SIG-M5 treated with dmso at 0.1 percent for 504 hours (cell line): ENCODE measurements around the gene FBLN1.
"Not testable (repeated sequence)": the region's sequence is repeated elsewhere in the genome, so short reads cannot be mapped to it uniquely, and the experiment has no call there.

Source experiments
- DNase-seq: peaks from one replicate; lab custom pipeline; 2025; ENCODE audit not compliant: unreplicated experiment; lab: John Stamatoyannopoulos, UW

Gene FBLN1, protein sequence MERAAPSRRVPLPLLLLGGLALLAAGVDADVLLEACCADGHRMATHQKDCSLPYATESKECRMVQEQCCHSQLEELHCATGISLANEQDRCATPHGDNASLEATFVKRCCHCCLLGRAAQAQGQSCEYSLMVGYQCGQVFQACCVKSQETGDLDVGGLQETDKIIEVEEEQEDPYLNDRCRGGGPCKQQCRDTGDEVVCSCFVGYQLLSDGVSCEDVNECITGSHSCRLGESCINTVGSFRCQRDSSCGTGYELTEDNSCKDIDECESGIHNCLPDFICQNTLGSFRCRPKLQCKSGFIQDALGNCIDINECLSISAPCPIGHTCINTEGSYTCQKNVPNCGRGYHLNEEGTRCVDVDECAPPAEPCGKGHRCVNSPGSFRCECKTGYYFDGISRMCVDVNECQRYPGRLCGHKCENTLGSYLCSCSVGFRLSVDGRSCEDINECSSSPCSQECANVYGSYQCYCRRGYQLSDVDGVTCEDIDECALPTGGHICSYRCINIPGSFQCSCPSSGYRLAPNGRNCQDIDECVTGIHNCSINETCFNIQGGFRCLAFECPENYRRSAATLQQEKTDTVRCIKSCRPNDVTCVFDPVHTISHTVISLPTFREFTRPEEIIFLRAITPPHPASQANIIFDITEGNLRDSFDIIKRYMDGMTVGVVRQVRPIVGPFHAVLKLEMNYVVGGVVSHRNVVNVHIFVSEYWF

DNA sequence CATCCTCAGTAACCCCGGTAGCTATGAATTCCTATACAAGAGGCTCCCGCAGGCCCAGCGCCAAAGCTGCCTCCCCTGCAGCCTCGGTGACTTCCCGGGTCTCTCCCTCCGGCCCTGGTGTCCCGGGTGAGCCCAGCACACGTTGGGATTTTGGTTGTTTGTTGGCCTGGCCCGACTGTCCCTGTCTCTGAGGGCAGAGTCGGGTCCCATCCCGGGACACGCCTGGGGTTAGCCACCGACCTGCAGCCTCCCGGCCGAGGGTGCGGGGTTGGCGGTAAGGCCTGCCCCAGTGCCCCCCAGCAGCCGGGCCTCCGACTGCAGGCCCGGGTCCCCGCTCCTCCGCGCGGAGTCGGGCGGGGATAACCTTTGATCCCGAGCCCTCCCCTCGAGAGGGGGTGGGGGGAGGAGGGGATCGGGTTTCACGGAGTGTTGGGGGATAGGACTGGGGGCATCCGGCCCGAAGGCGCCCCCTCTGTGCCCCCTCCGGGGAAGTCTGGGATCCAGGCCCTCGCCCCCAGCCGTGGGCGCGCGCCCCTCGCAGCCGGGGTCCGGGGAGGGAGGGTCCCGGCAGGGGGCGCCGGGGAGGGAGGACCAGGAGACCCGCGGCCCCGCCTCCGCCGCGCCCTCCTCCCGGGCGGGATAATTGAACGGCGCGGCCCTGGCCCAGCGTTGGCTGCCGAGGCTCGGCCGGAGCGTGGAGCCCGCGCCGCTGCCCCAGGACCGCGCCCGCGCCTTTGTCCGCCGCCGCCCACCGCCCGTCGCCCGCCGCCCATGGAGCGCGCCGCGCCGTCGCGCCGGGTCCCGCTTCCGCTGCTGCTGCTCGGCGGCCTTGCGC is at the start of gene FBLN1:
Gene FBLN1, plus strand, starts transcription at position 669 of the 835 bp plus-strand sequence. Its CDS starts 103 bp downstream, at position 772.
- no peak for DNase-seq

DNA sequence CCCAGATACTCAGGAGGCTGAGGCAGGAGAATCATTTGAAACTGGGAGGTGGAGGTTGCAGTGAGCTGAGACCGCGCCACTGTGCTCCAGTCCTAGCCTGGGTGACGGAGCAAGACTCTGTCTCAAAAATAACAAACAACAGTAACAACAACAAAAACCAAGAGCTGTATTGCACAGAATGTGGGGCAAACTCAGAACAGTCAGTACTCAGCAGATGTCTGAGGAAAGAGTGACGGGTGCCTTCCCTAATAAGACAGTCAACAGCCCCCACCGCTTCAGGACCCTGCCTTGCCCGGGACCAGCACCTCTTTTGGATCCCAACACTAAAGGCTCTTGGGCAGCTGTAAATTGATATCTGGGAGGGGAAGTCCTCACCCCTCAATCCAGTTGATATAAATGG is 48.9 kb upstream of the FBLN1 start:
- no peak for DNase-seq

DNA sequence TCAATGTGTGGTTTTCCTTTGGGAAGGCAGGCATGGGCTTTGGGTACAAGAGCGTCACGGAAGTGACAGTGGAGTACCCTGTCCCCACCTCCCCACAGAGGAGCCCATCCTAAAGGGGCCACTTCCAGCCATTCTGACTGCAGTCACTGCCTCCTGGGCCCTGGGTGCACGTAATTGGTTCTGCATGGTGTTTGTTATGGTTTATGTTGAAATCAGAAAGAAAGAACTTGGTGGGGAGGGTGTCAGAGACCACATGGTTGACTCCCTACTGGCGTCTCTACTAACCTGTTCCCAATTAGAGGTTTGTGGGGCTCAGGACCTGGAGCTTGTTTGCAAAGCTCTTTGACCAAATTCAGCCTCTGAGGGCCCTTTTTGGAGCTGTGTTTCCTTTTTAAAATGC is 48.4 kb upstream of the FBLN1 start:
- DNase-seq, result no peak

DNA sequence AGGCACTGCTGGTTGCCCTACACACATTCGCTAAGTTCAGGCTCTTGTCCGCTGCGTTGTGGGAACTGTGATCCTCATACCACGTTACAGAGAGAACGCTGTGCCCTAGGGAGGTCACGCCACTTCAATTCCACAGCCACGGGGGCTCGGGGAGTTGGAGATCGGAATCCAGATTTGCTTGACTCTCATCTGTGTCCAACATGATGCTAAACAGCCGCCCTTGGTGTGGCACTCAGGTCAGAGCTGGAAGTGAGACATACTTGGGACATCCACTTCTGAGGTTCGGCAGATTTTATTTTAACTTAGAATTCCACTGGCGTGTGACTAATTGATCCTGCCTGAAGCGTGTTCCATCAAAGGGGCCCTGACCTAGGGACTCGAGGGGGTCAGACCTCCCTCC is 47.5 kb upstream of the FBLN1 start:
- DNase-seq, result no peak

DNA sequence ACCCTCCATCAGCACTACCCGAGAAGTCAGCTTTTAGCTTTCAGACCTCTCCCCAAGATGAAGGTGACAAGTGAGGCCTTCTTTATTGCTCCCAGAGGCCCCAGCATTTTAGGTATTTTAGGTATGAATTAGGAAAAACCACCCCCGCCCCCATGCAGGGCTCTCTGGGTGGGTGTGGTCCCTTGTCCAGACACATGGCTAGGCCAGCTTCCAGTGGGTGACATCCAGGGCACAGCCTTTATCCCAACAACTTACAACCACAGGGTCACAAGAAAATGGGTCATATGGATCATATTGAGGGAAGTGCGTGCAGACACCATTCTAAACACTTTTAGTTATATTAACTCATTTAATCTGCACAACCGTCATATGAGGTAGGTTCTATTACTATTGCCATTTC is 47.1 kb upstream of the FBLN1 start:
- no peak for DNase-seq

DNA sequence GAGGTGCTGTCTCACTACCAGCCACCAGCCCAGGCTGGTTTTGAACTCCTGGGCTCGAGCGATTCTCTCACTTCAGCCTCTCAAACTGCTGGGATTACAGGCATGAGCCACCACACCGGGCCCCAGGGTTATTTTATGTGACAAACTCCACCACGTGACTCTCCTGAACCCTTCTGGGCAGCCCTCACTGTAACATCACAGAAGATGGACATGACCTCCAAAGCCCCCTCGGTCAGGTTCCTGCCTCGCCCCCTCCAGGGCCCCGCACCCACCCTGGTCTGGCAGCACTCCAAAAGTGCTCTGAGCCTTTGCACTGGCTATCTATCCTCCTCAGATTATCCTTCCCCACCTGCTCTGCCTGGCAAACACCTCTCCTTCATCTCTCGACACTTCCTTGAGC is 45.9 kb upstream of the FBLN1 start:
- no peak for DNase-seq

DNA sequence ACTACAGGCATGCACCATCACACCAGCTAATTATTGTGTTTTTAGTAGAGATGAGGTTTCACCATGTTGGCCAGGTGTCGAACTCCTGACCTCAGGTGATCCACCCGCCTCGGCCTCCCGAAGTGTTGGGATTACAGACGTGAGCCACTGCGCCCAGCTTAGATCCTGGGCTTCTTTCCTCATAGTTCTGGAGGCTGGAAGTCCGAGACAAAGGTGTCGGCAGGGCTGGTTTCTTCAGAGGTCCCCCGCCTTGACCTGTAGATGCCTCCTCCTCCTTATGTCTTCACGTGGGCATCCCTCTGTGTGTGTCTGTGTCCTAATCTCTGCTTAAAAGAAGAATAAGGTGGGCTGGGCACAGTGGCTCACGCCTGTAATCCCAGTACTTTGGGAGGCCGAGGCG is 44.2 kb upstream of the FBLN1 start:
- DNase-seq, result no peak

DNA sequence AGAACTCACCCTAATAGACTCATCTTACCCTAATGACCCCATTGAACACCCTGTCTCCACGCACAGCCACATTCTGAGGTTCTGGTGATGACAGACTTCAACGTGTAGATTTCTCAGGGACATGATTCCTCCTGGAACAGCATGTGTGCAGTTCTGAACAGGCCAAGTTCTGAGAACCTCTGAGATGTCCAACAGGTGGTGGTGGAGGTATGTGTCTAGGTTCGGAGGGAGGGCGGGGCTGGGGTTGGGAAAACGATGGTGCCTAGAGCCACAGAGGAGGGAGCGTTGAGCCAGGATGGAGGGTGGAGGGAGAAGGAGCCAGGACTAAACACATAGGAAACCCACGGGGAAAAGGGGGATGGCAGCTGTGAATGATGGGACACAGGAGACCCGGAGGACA is 43.4 kb upstream of the FBLN1 start:
- DNase-seq, result no peak

DNA sequence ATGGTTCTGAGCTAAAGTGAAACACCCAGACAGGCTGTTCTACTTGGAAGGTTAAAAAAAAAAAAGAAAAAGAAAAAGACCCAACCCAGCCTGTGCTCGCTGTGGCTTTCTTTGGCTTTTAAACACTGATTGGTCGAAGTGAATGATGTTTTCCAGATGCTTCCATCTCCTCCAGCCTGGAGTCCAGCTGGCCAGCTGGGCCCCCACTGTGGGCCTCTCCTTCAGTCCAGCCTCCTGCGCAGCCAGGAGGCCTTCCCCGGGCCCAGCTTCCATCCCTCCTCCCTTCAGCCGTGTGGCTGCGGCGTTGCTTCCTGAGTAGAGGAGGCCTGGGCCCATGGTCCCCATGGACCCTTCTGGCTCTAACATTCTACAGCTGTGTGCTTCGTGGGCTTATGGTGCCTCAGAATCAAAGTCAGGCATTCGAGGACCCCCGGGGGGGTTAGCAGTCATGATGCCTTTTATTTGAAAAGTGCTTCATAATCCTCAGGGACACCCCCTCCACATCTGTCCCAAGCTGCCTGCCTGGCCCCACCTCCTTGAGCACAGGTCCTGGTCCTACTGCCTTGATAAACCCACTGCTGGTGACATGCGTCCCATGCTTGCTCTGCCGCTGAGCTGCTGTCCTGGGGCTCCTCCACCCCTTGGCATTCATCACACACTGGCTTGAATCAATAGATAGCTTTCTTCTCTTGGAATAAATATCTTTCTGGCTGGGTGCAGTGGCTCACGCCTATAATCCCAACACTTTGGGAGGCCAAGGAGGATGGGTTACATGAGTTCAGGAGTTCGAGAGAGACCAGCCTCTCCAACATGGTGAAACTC is 42.2 kb upstream of the FBLN1 start:
- no peak for DNase-seq

DNA sequence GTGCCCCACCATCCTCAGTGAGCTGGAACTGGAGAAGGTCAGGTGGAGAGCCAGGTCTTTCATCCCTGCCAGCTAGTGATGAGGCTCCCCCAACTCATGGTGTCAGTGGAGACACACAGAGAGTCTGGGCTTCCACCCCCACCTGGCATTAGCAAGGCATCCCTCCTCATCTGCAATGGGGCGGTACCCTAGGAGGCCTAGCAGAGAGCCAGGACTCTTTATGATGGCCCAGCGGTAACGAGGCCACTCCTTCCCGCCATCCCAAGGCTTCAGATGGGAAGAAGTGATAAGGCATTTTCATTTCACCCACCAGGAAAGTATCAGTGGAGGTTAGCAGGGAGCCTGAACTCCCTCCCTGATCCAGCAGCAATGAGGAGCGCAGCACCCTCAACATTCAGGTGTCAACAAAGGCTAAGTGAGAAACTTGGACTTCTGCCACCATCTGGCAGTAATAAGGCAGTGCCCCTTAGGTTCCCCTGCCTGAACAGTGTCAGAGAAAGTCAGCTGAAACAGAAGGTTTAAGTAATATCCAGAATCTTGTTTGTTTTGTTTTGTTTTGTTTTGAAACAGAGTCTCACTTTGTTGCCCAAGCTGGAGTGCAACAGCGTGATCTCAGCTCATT is 40.5 kb upstream of the FBLN1 start:
- DNase-seq, result no peak

DNA sequence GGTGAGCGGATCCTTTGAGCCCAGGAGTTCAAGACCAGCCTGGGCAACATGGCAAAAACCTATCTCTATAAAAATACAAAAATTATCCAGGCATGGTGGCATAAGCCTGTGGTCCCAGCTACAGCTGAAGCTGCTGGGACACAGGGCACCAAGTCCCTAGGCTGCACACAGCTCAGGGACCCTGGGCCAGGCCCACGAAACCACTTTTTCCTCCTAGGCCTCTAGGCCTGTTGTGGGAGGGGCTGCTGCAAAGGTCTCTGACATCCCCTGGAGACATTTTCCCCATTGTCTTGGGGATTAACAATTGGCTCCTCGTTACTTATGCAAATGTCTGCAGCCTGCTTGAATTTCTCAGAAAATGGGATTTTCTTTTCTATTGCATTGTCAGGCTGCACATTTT is 39.0 kb upstream of the FBLN1 start:
- not testable (repeated sequence) for DNase-seq

DNA sequence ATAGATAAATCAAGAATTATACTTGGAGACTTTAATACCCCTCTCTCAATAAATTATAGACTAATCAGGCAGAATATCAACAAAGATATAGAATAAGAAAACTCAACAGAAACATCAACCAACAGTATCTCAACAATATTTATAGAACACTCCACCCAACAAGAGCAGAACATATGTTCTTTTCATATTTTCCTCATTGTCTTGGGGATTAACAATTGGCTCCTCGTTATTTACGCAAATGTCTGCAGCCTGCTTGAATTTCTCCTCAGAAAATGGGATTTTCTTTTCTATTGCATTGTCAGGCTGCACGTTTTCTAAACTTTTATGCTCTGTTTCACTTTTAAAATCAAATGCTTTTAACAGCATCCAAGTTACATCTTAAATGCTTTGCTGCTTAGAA is 37.0 kb upstream of the FBLN1 start:
- DNase-seq, result no peak

DNA sequence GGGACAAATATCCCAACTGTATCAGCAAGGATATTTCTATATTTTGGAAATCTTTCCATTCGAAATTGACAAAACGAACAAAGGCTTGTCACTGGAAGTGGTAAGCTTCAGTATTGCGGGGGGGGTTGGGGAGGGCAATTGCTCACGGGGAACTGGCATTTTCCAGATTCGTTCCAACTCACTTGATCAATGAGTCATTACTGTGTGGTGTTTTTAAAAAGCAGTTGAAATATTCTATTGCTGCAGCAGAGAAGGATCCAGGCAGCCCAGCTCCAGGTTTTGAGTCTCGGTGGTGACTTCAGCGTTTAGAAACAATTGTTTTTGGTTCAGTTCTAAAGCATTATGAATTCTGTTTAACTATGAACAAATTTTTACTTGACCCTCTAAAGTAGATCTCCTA is 33.8 kb upstream of the FBLN1 start:
- no peak for DNase-seq

DNA sequence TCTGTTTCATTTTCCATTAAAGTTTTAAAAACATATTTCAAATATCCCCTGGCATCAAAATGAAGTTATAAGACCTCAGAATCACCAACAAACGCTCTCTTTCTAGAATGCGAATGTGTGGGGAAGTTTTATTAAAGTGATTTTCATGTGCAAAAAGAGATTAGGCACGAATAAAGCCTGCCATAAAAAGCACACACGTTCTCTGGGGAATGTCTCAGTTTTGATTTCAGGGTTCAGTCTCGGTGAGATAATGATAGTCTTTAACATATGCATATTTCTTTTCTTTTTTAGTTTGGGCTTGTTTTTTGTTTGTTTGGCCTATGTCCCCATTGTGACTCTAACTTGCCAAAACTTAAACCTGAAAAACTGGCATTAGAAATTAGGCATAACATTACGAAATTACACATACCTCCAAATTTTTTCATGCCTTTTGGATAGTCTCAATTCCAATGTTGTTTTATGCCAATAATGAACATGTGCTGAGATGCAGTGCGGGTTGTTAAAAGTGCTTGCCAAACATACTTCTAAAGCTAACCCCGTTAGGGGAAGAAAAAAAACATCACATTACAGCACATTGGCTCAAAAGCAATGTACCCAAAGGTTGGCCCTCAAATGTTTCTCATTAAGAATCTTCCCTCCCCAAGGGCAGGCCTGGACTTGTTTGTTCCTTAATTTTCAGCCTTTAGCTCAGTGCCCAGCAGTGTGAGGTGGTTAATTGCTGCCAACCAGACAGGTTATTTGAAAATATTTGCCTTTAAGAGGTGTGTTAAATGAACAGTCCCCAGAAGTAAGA is 33.2 kb upstream of the FBLN1 start:
- no peak for DNase-seq

DNA sequence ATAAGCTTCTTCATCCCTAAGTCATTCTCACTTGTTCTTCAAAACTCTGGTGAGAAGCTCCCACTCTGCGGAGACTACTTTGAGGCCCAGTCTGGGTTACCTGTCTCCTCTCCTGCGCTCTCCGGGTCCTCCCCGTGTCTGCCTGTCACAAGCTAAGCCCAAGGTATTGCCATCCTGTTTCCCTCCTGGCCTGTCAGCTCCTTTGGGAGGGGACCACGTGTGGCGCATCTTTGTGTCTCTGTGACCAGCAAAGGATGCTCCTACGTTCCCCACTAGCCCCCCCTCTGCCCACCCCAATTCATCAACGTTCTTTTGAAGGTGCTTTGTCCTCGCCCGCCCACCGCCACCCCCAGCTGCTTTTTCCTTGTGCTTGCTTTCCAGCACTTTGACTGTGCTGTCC is 31.8 kb upstream of the FBLN1 start:
- DNase-seq, result no peak

DNA sequence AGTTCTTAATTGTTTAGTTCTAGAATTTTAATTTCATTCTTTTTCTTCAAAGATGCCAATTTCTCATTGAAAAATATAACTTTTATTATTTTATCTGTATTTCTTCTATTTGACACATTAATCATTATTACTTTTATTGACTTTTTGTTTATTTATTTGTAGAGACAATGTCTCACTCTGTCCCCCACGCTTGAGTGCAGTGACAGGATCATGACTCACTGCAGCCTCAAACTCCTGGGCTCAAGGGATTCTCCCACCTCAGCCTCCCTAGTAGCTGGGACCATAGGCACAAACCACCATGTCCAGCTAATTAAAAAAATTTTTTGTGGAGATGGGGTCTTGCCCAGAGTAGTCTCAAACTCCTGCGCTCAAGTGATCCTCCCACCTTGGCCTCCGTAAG is 30.3 kb upstream of the FBLN1 start:
- no peak for DNase-seq

DNA sequence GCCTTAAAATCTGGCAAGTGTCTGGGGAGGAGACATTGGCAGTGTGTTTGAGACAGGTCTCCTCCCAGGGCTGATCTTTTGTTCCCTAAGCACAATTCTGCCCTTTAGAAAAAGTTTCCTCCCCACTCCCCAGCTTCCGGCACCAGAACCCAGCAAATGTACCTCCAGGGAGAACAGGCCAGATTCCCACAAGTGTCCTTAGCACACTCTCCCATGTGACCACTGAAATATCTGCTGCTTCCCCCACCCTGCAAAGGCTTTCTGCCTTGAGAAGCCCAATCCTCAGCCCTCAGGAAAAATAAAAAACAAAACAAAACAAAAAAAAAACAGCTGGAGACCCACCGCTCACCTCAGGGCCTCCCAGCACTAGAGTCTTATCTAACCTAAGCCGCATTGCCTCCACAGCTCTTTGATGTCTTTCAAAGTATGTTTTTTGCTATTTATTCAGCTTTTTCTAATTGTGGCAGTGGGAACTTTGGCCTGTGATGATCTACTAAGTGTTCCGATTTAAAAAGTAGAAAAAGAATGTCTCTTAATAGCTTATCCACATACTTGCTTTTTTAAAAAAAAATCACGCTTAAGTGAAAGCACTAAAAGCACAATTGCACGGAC is 29.0 kb upstream of the FBLN1 start:
- DNase-seq, result no peak

DNA sequence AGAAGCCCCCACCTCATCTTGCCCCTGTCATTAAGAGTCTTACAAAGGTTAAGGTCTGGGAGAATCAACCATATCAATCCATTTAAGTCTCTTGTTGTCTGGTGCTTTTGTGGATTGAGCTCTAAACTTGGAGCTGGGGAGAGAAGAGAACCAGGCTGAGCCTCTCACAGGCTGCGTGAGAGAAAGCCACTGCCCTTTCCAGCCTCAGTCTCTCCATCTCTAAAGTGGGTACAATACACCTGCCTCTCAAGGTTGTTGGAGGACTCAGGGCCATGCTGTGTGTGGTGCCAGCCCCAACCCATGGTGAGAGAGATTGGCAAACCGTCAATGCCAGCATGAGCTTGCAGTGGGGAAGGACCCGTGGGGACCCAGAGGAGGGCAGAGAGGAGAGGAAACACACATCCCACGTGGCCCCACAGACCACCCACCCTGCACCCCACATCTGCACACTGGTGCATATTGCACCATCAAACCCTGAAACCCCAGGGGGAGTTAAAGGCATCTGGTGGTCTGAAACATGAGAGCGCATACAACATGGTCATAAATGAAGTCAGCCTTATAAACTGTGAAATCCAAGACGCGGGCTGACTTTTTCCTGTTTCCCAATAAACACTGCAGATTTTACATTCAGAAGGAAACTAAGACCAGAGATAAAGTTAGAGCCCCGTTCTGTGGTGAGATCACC is 27.5 kb upstream of the FBLN1 start:
- no peak for DNase-seq
